Coronary artery (tissue), 2 donors: ENCODE measurements around the gene HS6ST3.

ENCODE experiments used
- DNase-seq: peaks from one replicate; pipeline ENCODE4 v3.0.0-alpha.2; 2017; ENCODE audit warnings: low spot score
- H3K27ac ChIP-seq, 2 donors: fragments of 200-600 bp; sonication (generic); one replicate each; pipeline ENCODE4 v1.5.1; 2016 to 2019
- H3K4me3 ChIP-seq: fragments of 200-600 bp; sonication (generic); 2 replicates; pipeline ENCODE4 v1.5.1; 2016; ENCODE audit warnings: mild to moderate bottlenecking, moderate library complexity
- TF ChIP-seq, protein P1 (sequence below): fragments of 200-600 bp; sonication (generic); IDR thresholded peaks from one replicate; pipeline ENCODE4 v1.5.1; 2019; ENCODE audit warnings: antibody characterized with exemption

HS6ST3 gene

DNA sequence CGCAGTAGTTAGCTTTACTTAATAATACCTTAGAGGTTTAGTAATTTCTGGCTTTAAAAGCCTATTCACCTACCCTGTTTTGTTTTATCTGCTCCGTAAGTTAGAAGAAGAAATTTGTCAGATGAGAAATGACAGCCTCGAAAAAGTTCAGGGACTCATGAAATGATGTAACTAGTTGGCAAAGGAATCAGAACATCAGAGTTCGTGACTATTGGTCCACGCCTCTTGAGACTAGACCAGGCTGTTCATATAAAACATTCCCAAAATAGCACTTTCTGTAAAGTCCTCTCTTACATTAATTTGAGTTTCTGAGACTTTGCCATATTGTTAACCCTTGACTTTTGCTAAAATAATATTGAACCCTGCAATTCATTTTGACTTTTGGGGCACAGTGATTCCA, 92.0 kb downstream of the HS6ST3 start:
- H3K27ac ChIP-seq = no peak overlapping the region
- TF ChIP-seq, protein P1, sequence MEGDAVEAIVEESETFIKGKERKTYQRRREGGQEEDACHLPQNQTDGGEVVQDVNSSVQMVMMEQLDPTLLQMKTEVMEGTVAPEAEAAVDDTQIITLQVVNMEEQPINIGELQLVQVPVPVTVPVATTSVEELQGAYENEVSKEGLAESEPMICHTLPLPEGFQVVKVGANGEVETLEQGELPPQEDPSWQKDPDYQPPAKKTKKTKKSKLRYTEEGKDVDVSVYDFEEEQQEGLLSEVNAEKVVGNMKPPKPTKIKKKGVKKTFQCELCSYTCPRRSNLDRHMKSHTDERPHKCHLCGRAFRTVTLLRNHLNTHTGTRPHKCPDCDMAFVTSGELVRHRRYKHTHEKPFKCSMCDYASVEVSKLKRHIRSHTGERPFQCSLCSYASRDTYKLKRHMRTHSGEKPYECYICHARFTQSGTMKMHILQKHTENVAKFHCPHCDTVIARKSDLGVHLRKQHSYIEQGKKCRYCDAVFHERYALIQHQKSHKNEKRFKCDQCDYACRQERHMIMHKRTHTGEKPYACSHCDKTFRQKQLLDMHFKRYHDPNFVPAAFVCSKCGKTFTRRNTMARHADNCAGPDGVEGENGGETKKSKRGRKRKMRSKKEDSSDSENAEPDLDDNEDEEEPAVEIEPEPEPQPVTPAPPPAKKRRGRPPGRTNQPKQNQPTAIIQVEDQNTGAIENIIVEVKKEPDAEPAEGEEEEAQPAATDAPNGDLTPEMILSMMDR = no peak
- H3K4me3 ChIP-seq = no peak overlapping the region
- no peak for DNase-seq

DNA sequence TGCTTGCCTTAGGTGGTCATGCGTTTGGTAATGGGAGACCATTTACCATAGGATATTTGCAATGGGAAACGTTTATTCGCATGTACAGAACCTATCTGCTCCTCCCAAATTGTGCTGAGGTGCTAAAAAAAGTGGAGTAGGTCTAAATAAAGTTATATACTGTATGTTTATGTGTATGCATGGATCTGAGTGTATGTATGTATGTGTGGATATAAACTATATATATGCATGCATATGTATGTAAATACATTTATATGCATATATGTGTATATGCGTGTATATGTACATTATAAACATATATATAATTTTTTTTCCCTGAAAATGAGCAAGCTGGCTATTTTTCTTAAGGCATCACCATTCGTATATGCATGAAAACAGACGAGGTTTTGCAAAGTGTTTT, 95.9 kb downstream of the HS6ST3 start:
- TF ChIP-seq, protein P1 = no peak
- no peak overlapping the region for H3K4me3 ChIP-seq
- DNase-seq = no peak
- H3K27ac ChIP-seq = no peak overlapping the region

DNA sequence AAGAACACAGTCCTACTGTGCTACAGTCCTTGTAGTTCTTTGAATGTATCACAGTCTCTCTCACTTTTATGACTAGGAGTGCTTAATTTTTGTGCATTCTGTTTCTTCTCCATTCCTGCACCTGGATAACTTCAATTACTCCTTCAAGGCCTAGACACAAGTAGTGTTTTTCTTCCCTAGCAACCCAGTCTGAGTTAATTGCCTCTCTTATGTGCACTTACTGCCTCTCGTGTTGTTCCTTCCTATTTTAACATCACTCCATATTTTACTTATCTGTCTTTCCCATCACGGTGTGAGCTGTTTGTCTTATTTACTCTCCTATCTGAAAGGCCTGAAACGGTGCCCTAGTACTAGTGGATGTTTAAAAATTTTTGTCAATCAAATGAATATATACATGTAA, 101.5 kb downstream of the HS6ST3 start:
- TF ChIP-seq, protein P1 = no peak
- no peak for DNase-seq
- no peak overlapping the region for H3K4me3 ChIP-seq
- H3K27ac ChIP-seq = no peak overlapping the region

DNA sequence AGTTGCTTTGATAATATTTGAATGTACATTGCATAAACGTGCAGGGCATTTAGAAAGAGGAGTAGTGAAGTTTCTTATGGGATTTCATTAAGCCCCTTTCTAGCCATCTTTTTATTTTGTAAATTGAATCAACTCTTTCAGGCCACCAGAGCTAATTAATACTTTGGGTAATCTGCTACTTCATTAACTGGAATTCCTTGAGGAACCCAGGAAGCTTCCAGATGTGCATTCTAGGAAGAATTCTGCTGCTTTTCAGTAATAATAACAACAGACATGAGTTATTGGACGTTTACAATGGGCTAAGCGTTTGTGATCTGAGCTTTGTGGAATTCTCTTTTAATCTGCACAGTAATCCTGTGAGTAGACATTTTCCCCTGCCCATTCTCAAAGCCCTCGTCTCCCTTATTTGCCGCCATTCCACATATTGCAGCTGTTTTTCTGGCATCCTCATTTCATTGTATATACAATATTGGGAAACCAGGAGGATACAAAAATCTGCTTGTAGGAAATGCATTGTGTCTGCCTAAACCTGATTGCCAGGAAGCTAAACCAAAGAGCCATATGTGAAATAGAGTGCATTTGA, 103.9 kb downstream of the HS6ST3 start:
- Histone ChIP-seq H3K4me3 (no peak overlapping the region), H3K27ac (no peak overlapping the region)
- TF ChIP-seq, protein P1 = no peak
- no peak for DNase-seq

DNA sequence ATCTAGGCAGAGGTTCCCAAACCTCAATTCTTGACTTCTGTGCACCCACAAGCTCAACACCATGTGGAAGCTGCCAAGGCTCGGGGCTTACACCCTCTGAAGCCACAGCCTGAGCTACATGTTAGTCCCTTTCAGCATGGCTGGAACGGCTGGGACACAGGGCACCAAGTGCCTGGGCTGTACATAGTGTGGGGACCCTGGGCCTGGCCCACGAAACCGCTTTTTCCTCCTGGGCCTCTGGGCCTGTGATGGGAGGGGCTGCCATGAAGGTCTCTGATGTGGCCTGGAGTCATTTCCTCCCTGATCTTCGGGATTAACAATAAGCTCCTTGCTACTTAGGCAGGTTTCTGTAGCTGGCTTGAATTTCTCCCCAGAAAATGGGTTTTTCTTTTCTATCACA, 108.1 kb downstream of the HS6ST3 start:
- Histone ChIP-seq H3K4me3 (no peak overlapping the region), H3K27ac (no peak overlapping the region)
- DNase-seq = no peak
- TF ChIP-seq, protein P1 = no peak

DNA sequence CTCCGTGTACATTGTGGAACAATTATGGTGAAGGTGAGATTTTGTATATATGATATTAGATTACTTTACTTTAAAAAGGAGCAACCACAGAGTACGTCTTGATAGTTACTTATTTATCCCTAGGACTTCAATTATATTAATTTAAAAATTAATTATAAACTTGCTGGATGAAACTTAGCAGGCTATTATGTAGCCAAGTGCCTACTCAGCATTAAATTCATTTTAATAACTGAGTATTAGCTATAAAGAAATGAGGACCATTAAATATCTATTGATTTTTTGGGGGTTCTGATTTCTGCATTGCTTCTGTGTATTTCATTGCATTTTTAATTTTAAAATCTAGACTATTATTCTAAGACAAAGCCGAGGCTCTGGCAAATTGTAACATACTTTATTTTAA, 109.4 kb downstream of the HS6ST3 start:
- DNase-seq = no peak
- no peak overlapping the region for H3K4me3 ChIP-seq
- no peak overlapping the region for H3K27ac ChIP-seq
- TF ChIP-seq, protein P1 = no peak

DNA sequence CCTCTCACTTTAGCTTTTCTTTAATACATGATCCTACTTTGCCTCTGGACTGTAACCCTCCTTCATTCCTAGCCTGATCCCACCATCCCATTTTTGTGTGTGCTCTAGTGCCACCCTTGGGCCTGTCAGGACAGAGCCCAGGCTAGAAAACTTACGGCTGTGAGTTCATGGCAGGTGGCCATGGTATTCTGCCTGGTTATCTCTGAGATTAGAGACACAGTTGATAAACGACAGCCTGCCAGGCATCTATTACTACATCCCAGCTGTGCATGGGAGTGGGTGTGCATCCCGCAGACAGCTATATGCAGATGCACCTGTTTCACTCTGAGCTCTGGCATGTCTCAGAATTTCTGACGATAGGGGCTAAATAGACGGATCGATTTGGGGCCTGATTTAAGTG, 110.9 kb downstream of the HS6ST3 start:
- Histone ChIP-seq H3K27ac (no peak overlapping the region), H3K4me3 (no peak overlapping the region)
- TF ChIP-seq, protein P1 = no peak
- DNase-seq = no peak
